GM18951 (cell line): ENCODE measurements around the gene PCSK4.
"Not testable (repeated sequence)": the region's sequence is repeated elsewhere in the genome, so short reads cannot be mapped to it uniquely, and the experiment has no call there.

ENCODE experiments used
- POLR2A ChIP-seq: IDR thresholded peaks from 4 replicates; pipeline ENCODE4 v1.6.1; 2011; ENCODE audit warnings: mild to moderate bottlenecking; ENCODE audit not compliant: insufficient read length, insufficient read depth; ENCODE audit errors: extremely low read depth
- in situ Hi-C: fragments of 300-500 bp; cut with MboI; formaldehyde crosslinking; loops from one replicate; pipeline ENCODE4 v1.12.0; 2022; ENCODE audit warnings: low sequenced_read_pairs, mixed read lengths, inconsistent platforms; ENCODE audit not compliant: unreplicated experiment

Gene PCSK4

DNA sequence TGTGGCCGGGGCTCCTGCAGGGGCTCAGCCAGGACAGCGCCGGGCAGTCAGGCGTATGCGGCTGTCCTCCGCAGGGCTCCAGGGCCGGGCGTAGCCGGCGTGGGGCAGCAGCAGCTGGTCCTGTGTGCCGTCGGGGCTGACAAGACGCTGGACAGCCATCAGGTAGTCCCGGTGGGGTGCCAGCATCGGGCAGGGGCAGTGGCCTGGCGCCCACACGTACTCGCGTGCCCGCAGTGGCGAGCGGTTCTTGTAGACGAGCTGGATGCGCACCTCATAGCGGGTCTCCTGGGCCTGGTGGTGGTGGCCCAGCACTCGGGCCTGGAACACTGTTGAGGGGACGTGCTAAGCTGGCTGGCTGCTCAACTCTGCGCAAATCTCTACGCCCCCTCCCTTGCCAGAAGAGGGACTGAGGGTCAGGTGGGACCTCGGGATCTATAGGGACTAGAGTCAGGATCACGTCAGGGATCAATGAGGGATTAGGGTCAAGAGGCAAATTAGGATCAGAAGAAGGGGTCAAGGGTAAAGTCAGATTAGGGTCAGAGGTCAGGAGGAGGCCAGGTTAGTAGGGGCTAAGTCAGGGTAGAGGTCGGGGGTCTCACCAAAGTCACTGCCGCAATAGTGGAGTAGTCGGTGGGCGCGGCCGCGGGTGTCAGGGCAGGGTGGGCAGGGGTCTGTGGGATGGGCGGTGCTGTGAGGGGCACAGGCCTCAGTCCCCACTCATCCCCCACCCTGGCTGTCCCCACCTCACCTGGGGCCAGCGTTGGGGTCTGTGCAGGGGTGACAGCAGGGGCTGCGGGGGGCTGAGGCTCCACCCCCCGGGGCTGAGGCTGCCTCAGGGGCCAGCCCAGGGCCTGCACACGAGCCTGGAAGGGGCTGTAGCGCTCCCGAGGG is 16.1 kb upstream of the PCSK4 start:
- TF ChIP-seq POLR2A = no peak
- in situ Hi-C loops = no loop called here

GRCh38 chr19:1505012-1505411 is 14.9 kb upstream of the PCSK4 start:
- in situ Hi-C loops = no loop called here
- no peak for TF ChIP-seq POLR2A

DNA sequence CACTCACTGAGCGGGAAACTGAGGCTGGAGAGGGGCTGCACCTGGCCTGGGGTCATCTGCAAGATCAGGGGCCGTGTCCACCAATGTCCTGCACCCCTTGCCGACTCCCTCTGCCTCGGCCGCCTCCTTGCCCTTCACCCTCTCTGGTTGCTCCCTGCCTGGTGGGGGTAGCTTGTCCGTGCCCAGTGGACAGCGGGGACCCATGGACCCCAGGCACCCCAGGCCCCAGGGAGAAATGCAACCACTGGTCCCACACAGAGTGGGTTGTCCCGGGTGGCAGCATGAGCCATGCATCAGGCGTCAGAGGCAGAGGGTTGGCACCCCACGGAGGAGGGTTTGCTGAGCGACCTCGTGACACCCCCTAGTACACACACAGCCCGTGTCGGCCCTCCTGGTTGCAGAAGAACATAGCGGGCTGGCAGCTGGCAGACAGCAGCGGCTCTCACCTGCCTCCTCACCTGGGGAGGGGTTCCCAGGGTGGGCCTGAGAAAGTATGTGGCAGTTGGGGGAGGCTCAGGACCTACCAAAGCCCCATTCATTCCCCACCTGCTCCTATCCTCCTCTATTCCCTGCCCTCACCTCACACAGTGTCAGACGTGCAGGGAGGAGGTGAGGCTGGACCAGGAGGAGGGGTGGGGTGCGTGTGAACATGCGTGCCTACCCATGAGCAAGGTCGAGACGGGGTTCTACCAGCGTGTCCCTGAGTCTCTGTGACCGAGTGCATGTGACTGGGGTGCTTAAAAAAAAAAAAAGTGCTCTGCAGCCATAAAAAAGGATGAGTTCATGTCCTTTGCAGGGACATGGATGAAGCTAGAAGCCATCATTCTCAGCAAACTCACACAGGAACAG is 14.0 kb upstream of the PCSK4 start:
- no peak for TF ChIP-seq POLR2A
- in situ Hi-C loops = no loop called here

DNA sequence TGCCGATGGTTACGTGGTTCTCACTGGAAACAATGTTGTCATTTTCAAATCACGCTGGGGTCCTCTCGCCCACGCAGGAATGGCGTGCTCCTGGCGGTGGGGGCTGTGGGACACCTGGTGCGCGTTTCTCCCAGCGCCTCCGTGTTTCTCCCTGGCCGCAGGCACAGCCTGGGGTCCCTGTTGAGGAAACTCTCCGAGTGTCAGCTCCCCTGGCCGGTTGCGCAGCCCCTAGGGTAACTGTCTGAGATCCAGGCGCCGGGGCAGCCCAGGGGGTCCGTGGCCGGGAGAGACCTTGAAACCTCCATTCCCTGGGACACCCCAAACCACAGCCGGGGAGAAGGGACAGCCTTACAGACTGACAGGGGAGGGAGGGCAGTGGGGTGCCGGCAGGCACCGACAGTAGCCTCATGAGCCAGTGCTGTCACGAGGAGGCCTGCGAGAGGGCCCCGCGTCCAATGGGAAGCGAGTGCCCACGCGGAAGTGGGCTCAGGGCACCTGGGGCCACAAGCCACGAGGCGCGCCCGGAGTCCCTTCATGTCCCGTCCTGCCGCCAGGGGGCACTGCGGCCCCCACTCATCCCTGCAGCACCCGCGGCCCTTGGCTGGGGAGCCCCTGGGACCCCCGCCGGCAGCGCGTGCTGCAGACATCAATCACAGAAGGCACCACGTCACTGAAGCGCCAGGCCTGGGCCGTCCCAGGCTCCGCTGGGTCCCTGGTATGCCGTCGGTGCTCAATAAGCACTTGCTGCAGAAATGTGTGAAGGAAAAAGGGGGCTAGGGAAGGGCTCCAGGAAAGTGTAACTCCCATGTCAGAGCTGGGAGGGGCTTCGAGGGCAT is 13.2 kb upstream of the PCSK4 start:
- in situ Hi-C loops = no loop called here
- no peak for TF ChIP-seq POLR2A

DNA sequence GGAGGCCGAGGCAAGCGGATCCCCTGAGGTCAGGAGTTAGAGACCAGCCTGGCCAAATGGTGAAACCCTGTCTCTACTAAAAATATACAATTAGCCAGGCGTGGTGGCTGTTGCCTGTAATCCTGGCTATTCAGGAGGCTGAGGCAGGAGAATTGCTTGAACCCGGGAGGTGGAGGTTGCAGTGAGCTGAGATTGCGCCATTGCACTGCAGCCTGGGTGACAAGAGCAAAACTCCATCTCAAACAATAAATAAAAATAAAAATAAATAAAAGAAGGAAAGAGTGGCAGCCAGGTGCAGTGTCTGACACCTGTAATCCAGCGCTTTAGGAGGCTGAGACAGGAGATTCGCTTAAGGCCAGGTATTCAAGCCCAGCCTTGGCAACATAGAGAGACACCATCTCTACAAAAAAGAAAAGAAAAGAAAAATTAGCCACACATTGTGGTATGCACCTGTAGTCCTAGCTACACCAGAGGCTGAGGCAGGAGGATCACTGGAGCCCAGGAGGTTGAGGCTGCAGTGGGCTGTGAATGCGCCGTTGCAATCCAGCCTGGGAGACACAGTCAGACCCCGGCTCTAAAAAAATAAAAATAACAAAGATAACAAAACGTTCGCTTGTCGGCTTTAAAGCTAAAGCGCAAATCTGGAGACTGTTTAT is 12.4 kb upstream of the PCSK4 start:
- in situ Hi-C loops = no loop called here
- no peak for TF ChIP-seq POLR2A

DNA sequence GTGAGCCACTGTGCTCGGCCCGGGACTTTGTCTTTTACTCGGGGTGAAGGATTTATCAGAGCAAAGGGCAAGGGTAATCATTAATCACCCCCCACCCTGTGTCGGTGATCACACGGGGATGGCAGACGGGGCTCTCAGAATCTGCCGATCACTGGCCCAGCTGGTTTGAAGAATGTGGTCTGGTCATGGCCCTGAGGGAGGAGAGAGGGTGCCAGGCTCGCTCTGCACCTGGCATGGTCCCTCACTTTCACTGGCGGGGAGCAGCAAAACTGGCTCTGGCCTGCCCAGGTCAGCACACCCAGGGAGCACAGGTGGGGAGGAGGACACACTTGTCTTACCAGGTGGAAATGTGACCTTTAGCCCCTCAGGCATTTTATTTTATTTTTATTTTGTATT is 11.0 kb upstream of the PCSK4 start:
- no peak for TF ChIP-seq POLR2A
- in situ Hi-C loops = no loop called here

DNA sequence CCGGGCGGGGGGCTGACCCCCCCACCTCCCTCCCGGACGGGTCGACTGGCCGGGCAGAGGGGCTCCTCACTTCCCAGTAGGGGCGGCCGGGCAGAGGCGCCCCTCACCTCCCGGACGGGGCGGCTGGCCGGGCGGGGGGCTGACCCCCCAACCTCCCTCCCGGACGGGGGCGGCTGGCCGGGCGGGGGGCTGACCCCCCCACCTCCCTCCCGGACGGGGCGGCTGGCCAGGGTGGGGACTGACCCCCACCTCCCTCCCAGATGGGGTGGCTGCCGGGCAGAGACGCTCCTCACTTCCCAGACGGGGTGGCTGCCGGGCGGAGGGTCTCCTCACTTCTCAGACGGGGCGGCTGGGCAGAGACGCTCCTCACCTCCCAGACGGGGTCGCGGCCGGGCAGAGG is 9.1 kb upstream of the PCSK4 start:
- in situ Hi-C loops = not testable (repeated sequence)

- in situ Hi-C loops = no loop called here
- no peak for TF ChIP-seq POLR2A
Measured at GRCh38 chr19:1497578-1498235, 7.6 kb upstream of the PCSK4 start.

GRCh38 chr19:1496714-1497577 is 6.8 kb upstream of the PCSK4 start:
- in situ Hi-C loops = no loop called here
- TF ChIP-seq POLR2A = no peak

- in situ Hi-C loops = no loop called here
- no peak for TF ChIP-seq POLR2A
Measured at GRCh38 chr19:1495799-1496713, 5.9 kb upstream of the PCSK4 start.
